Measurements from ENCODE around the gene CFAP53.
A peak's percentile ranks its signal among the peaks of the same experiment; 100 is the strongest.

CFAP53 gene

DNA sequence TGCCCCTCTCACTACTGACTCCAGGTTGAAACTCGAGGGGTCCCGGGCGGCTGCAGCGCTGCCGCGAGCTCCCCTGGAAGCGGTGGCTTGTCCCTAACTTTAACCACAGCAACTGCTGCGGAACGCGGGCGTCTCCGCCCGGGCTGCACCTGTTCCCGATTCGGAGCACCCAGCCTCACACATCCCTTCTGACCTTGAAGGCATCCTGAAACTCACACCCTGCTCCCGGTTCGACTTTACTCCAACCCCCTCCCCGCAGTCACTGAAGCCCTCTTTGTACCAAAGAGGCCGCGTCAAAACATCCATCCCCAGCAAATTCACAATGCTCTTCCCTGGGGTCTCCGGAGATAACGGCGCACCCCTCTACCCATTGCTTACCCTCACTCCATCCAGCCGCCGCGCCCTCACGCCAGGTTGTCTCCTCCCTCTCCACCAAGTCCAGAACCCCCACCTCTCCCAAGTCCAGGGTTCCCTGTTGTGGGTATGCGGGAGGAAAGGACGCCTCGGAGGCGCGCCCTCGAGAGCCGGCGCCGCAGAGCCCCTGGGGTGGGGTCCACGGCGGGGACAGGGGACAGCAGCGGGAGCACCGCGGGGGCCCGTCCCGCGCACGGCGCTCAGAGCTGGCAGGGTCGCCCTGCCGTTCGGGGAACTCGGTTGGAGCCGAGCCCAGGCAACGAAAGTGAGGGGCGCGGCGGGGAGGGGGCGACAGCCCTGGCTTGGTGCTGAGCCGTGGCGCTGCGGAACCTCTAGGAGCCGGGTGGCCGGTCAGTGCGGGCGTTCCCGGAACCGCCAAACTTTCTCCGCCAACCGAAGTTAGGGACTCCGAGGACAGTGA, 72.3 kb downstream of the CFAP53 start:
- H3K27me3 Mint-ChIP-seq: peaks cover 38% of the 10 kb centered on the region
- H3K9me3 Mint-ChIP-seq: no peaks in the 10 kb centered on the region
- H3K4me3 Mint-ChIP-seq: peak overlapping the region; percentile 74
- H3K4me1 Mint-ChIP-seq: peaks cover 18% of the 10 kb centered on the region
- H3K36me3 Mint-ChIP-seq: peaks cover 2% of the 10 kb centered on the region
- H3K27ac Mint-ChIP-seq: no peak overlapping the region

DNA sequence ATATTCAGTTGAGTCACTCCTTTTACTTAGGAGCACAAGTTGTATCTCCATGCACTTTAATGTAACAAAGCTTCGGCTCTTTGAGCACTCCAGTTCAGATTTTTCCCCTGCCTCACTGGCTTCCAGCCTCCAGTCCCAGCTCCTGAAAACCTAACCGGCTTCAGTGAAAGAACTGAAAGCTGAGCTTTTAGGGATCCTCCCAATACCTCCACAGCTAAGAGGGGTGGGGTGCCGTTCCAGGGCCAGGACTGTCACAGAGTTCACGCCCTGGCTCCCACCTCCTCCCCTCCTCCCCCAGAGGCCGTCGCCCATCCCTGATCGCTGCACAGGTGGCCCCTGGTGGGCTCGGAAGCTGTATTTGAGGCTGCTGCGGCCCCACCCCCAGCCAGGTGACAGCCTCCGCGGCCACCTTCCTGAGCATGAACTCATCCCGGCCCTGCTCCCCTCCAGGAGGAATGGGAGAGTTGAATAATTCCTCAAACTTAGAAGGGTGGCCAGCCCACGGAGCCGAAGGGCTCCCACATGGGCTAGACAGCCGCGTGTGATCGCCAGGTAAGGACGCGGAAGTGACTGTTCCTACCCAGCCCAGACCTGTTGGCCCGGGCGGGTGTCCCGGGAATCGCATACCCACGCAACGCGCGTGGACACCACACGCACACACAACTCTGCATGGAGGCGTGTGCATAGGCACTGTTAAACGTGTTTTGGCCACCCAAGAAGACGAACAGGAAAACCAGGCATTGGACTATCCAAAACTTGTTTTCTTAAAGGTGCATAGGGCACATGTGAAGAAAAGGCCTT, 73.1 kb downstream of the CFAP53 start:
- Mint-ChIP-seq H3K27ac (no peak overlapping the region), H3K4me1 (peaks cover 18% of the 10 kb centered on the region), H3K27me3 (peaks cover 35% of the 10 kb centered on the region), H3K36me3 (peaks cover 2% of the 10 kb centered on the region), H3K9me3 (no peaks in the 10 kb centered on the region), H3K4me3 (peak overlapping the region; percentile 74)

DNA sequence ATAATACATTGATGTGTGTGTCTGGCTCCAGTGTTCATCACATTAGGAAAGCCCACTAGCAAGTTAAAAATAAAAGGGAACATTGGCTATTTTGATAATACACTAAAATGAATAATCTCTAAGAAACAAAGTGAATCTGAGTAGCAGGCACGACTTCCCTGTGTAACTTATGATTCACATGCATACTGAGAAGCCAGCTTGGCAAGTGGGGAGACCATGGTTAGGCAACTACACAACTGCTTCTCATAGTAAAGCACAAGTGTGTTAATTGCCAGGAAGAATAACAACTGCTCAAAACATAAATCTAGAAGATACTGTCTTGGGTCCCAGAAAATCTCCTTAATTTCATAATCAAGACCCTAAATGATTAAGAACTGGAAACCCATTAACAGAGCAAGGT, 75.4 kb downstream of the CFAP53 start:
- H3K27ac Mint-ChIP-seq: no peak overlapping the region
- peaks cover 18% of the 10 kb centered on the region for H3K4me1 Mint-ChIP-seq
- no peaks in the 10 kb centered on the region for H3K9me3 Mint-ChIP-seq
- H3K36me3 Mint-ChIP-seq: no peaks in the 10 kb centered on the region
- H3K27me3 Mint-ChIP-seq: peaks cover 28% of the 10 kb centered on the region
- H3K4me3 Mint-ChIP-seq: no peak overlapping the region

DNA sequence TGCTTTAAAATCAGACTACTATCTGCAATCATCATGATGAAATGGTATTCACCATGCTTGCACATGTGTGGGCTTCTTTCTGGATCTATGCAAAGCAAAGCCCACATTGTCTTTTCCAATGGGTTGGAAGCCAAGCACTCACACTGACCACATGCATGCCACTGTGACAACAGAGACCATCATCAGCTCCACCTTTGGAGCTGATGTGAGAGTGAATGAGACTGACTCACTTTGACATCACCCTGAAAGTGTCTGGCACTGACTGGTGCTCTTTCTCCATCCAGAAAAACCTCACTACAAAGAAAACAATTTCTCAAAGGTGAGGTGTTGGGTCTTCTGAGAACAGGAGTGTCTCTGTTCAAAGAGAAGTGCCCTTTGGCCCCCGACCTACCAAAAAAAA, 76.1 kb downstream of the CFAP53 start:
- no peaks in the 10 kb centered on the region for H3K9me3 Mint-ChIP-seq
- H3K27me3 Mint-ChIP-seq: peaks cover 21% of the 10 kb centered on the region
- peaks cover 13% of the 10 kb centered on the region for H3K4me1 Mint-ChIP-seq
- no peak overlapping the region for H3K27ac Mint-ChIP-seq
- peak overlapping the region; percentile 57 for H3K4me3 Mint-ChIP-seq
- no peaks in the 10 kb centered on the region for H3K36me3 Mint-ChIP-seq

DNA sequence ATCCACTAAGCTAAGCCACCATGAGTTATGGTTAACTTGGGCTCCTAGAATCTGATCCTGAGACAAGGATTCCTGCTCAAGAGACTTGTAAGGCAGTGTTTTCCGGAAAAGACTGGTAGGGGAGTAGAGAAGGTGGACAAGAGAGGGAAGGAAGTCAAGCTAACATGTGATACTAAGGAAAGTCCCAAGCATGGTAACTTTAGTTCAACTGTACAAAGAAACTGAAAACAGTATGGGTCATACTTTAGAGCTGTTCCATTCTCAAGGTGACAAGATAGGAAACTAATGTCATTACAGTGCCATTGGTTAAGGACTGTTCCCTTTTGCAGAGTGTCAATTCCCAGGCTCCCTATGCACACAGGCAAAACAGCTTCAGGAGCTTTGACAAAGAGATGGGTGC, 77.1 kb downstream of the CFAP53 start:
- Mint-ChIP-seq H3K9me3 (no peaks in the 10 kb centered on the region), H3K4me3 (no peak overlapping the region), H3K27me3 (peaks cover 24% of the 10 kb centered on the region), H3K4me1 (peaks cover 13% of the 10 kb centered on the region), H3K36me3 (no peaks in the 10 kb centered on the region), H3K27ac (no peak overlapping the region)

DNA sequence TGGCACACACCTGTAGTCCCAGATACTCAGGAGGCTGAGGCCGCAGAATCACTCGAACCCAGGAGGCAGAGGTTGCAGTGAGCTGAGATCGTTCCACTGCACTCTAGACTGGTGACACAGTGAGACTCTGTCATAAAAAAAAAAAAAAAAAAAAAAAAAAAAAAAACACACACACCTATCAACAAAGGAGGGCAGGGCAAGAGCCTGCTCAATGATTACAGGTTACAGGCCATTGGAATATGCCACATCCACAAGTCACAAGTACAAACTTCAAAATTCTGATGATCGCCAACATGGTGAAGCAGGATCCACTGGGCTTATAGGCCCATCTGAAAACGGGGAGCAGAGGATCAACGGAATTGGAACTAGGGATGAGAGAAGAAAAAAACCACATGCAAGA, 77.6 kb downstream of the CFAP53 start:
- H3K27me3 Mint-ChIP-seq: peaks cover 23% of the 10 kb centered on the region
- no peaks in the 10 kb centered on the region for H3K9me3 Mint-ChIP-seq
- no peaks in the 10 kb centered on the region for H3K36me3 Mint-ChIP-seq
- no peak overlapping the region for H3K4me3 Mint-ChIP-seq
- peaks cover 9% of the 10 kb centered on the region for H3K4me1 Mint-ChIP-seq
- no peak overlapping the region for H3K27ac Mint-ChIP-seq

DNA sequence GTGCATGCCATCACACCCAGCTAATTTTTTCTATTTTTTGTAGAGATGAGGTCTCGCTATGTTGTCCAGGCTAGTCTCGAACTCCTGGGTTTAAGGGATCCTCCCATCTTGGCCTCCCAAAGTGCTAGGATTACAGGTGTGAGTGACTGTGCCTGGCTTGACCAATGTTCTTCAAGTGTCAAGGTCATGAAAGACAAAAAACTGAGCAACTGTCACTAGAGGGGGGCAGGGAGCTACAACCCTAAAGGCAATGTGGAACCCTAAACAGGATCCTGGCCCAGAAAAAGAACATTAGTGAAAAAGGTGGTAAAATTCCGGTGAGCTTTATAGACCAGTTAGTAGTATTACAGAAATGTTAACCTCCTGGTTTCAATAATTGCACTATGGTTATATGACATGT, 78.6 kb downstream of the CFAP53 start:
- no peaks in the 10 kb centered on the region for H3K9me3 Mint-ChIP-seq
- no peaks in the 10 kb centered on the region for H3K36me3 Mint-ChIP-seq

DNA sequence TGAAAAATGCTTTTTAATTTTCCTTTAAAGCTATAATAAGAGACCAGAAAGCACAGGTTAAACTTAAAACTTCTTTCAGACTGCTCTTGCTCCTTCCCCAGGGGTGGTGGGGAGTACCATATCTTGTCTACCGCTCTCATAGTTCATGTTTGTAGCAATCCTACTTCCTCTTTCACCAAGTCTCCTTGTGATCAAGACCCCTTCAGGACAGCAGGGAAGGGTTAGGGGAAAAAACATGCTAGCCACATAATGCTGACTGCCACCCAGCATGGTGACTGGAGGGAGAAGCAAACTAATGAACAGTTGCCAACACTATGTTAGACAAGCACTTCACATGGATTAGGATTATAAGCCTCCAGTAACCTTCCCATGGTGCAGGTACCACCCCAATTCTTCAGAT, 79.9 kb downstream of the CFAP53 start:
- H3K4me3 Mint-ChIP-seq: no peak overlapping the region
- peaks cover 17% of the 10 kb centered on the region for H3K27me3 Mint-ChIP-seq
- H3K4me1 Mint-ChIP-seq: peaks cover 4% of the 10 kb centered on the region
- no peaks in the 10 kb centered on the region for H3K36me3 Mint-ChIP-seq
- H3K9me3 Mint-ChIP-seq: no peaks in the 10 kb centered on the region
- H3K27ac Mint-ChIP-seq: no peak overlapping the region

More for the DNA sequence above, 78.6 kb downstream of the CFAP53 start:
- peaks cover 25% of the 10 kb centered on the region for H3K27me3 Mint-ChIP-seq
- H3K4me1 Mint-ChIP-seq: peaks cover 4% of the 10 kb centered on the region
- H3K27ac Mint-ChIP-seq: no peak overlapping the region
- H3K4me3 Mint-ChIP-seq: no peak overlapping the region

DNA sequence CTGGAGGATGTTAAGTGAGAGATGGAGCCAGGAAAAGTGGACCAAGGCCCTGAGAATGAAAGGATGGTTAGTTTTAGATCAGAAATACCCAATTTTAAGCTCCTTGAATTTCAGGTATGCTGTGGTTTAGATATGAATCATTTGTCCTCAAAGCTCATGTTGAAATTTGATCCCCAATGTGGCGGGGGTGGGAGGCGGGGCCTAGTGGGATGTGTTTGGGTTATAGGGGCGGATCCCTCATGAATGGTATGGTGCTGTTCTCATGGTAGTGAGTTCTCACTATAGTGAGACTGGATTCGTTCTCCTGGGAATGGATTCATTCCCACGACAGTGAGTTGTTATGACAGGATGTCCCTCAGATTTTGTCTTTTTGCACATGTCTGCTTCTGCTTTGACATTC, 82.7 kb downstream of the CFAP53 start:
- Mint-ChIP-seq H3K9me3 (no peaks in the 10 kb centered on the region), H3K36me3 (no peaks in the 10 kb centered on the region), H3K4me3 (no peak overlapping the region), H3K27ac (no peak overlapping the region), H3K27me3 (peaks cover 10% of the 10 kb centered on the region), H3K4me1 (no peaks in the 10 kb centered on the region)

DNA sequence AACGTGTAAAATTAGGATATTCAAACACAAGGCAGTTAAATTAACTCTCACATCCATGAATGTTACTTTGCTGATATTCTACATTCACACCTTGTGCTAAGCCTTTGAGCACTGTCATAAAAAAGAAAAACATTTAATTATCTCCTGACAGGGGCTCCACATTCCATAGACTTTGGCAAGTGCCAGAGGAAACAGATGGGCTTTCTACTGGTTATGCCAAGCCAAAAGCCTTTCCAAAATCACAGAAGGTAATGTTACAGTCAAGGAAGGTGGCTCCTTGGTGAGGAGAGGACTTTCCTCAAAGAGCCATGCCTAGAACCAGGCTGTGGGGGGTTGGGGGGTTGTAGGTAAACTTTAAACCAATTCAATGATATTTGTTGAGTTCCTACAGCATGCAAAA, 83.8 kb downstream of the CFAP53 start:
- no peak overlapping the region for H3K27ac Mint-ChIP-seq
- H3K4me3 Mint-ChIP-seq: no peak overlapping the region
- H3K9me3 Mint-ChIP-seq: no peaks in the 10 kb centered on the region

DNA sequence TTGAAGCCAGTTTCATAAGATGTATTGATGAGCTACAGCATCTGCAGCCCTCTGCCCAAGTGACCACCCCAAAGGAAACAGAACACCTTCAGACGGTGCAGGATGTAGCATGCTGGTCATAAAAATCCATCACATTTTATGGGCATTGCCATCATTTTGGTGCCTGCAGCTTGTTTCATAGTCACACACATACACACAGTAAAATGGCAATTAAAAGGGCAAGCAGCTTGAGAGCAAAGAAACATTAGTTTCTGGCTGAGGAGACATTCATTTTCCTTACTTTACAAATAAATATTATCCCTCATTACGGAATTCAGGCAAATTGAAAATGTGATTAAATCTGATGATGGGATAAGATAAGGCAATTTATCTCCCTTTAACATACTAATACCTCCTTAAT, 84.7 kb downstream of the CFAP53 start:
- Mint-ChIP-seq H3K4me3 (no peak overlapping the region), H3K27ac (no peak overlapping the region), H3K4me1 (no peaks in the 10 kb centered on the region), H3K9me3 (no peaks in the 10 kb centered on the region), H3K27me3 (peaks cover 16% of the 10 kb centered on the region), H3K36me3 (no peaks in the 10 kb centered on the region)

More for the DNA sequence above, 83.8 kb downstream of the CFAP53 start:
- H3K27me3 Mint-ChIP-seq: peaks cover 13% of the 10 kb centered on the region
- no peaks in the 10 kb centered on the region for H3K36me3 Mint-ChIP-seq
- H3K4me1 Mint-ChIP-seq: no peaks in the 10 kb centered on the region

DNA sequence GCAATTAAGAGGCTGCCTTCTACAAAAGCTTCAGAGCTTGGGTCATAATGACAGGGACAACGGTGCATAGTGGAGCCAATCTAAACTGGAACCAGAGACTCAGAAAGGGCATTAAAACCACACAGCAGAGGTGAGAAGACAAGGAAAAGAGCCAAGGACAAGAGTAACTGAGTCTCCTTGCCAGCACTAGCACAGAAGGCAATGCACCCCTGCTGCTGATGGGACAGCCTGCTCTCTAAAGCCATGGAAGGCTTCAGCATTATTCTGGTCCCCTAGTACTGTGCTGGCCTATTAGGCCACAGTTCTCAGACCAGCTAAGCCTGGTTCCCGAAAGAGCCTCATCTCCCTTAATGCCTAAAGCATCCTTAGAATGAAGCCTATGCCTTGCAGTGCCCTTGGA, 86.8 kb downstream of the CFAP53 start:
- H3K4me3 Mint-ChIP-seq: no peak overlapping the region

DNA sequence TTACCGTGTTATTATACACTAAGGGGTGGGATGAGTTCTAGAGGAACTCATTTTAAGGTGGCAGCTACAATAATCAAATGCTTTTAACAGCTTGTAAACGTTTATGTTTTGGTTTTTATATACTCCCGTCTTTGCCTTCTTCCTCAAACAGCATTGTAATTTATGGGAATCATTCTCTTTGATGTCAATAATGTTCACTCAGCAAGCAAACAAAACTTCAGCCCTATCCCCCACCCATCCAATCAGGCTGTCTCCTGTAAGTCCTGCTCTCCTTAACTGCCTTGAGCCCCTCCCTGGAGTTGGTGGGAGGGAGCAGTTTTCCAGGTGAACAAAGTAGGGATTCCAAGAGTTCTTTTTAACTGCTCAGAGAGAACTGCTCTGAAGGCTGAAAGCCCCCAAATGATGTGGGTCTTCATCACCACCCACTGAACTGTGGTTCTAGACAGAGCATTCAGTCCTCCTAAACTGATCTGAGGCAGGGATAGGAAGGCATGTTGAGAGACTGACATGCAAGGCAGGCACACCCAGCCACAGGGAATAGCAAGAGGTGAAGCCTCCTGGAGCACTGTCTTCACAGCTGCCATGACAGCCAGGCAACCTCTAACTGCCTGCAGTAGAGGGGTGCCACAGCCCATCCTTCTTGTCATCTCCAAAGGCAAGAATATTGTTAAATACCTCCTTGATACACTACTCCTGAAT, 88.9 kb downstream of the CFAP53 start:
- H3K4me3 Mint-ChIP-seq: no peak overlapping the region
- no peak overlapping the region for H3K27ac Mint-ChIP-seq
- H3K9me3 Mint-ChIP-seq: no peaks in the 10 kb centered on the region
- H3K4me1 Mint-ChIP-seq: peaks cover 3% of the 10 kb centered on the region
- no peaks in the 10 kb centered on the region for H3K36me3 Mint-ChIP-seq
- H3K27me3 Mint-ChIP-seq: peaks cover 15% of the 10 kb centered on the region

More for the DNA sequence above, 86.8 kb downstream of the CFAP53 start:
- Mint-ChIP-seq H3K36me3 (no peaks in the 10 kb centered on the region), H3K4me1 (no peaks in the 10 kb centered on the region), H3K27ac (no peak overlapping the region), H3K27me3 (peaks cover 19% of the 10 kb centered on the region), H3K9me3 (no peaks in the 10 kb centered on the region)
